Activated T-helper 1 cell treated with anti-CD3 and anti-CD28 coated beads, Interleukin-12 subunit alpha, Interleukin-12 subunit beta, Interleukin-2, Interleukin-4 antibody, amounts not matched to agents 30 ng/mL and 10 ng/mL and 1 ng/mL, durations not matched to agents 14 hours and 24 hours and 36 hours (primary cell): ENCODE measurements around the gene SAMD11. TPM values are rescaled to one million over a fixed set of nuclear protein-coding genes. Genes with fewer than 3 reads are reported as not detected.

Experiments
- DNase-seq: peaks from one replicate; pipeline ENCODE4 v3.0.0; 2021; ENCODE audit warnings: low spot score
- H3K27ac Mint-ChIP-seq: one replicate; pipeline ENCODE4 v1.8.0; 2021; ENCODE audit warnings: mild to moderate bottlenecking, mixed read lengths
- H3K27me3 Mint-ChIP-seq: one replicate; pipeline ENCODE4 v1.8.0; 2022; ENCODE audit warnings: mild to moderate bottlenecking, moderate library complexity, mixed read lengths; ENCODE audit not compliant: insufficient read depth
- H3K36me3 Mint-ChIP-seq: one replicate; pipeline ENCODE4 v1.8.0; 2021; ENCODE audit warnings: low read depth, mixed read lengths
- H3K4me1 Mint-ChIP-seq: one replicate; pipeline ENCODE4 v1.8.0; 2021; ENCODE audit warnings: low read depth, mixed read lengths
- H3K4me3 Mint-ChIP-seq: one replicate; pipeline ENCODE4 v1.8.0; 2021; ENCODE audit warnings: mild to moderate bottlenecking, moderate library complexity, mixed read lengths
- H3K9me3 Mint-ChIP-seq: one replicate; pipeline ENCODE4 v1.8.0; 2021; ENCODE audit warnings: mixed read lengths
- intact Hi-C: fragments of 100-400 bp; cut with micrococcal nuclease; formaldehyde crosslinking; loops from one replicate; pipeline ENCODE4 v1.15.1; 2024
- total RNA-seq: library from RNA; stranded (reverse); gene quantifications from 2 replicates; pipeline ENCODE4 v1.2.3, GENCODE V29; 2022

SAMD11 gene
- total RNA-seq, 1 donor from 2014 or later = not detected

GRCh38 chr1:993379-993995, 69.8 kb downstream of the SAMD11 start:
- peaks cover 42% of the 10 kb centered on the region for H3K27me3 Mint-ChIP-seq
- DNase-seq = no peak
- H3K27ac Mint-ChIP-seq = no peak overlapping the region
- H3K36me3 Mint-ChIP-seq = no peaks in the 10 kb centered on the region
- H3K4me1 Mint-ChIP-seq = peaks cover 5% of the 10 kb centered on the region
- intact Hi-C loops = no loop called here
- peaks cover 10% of the 10 kb centered on the region for H3K9me3 Mint-ChIP-seq
- H3K4me3 Mint-ChIP-seq = no peak overlapping the region

Other genes starting within 250 kb of the SAMD11 start
- not detected in 2 replicates for gene OR4F16, start 237.3 kb upstream of the SAMD11 start, total RNA-seq
- 180 TPM in 2 replicates for gene NOC2L, start 35.3 kb downstream of the SAMD11 start, total RNA-seq
- 47.3 and 49.7 TPM in 2 replicates for gene KLHL17, start 36.7 kb downstream of the SAMD11 start, total RNA-seq
- gene PLEKHN1, start 42.6 kb downstream of the SAMD11 start, total RNA-seq = 1.7 and 1.8 TPM in 2 replicates
- not detected in 2 replicates for gene PERM1, start 58.2 kb downstream of the SAMD11 start, total RNA-seq
- 1.8 and 2.9 TPM in 2 replicates for gene HES4, start 76.2 kb downstream of the SAMD11 start, total RNA-seq
- 52.9 and 53.7 TPM in 2 replicates for gene ISG15, start 89.6 kb downstream of the SAMD11 start, total RNA-seq
- 25.8 and 30.3 TPM in 2 replicates for gene AGRN, start 96.2 kb downstream of the SAMD11 start, total RNA-seq
- 0.10 TPM in 1 of 2 replicates, not detected in the other for gene RNF223, start 150.4 kb downstream of the SAMD11 start, total RNA-seq
- gene C1orf159, start 192.2 kb downstream of the SAMD11 start, total RNA-seq = 30.0 and 30.3 TPM in 2 replicates
- 0.10 and 0.15 TPM in 2 replicates for gene TTLL10, start 250.0 kb downstream of the SAMD11 start, total RNA-seq